SK-N-SH (cell line): ENCODE measurements around the gene ATP6V0A1.

Experiments used
- CTCF ChIP-seq: fragments of 200-600 bp; sonication (generic); IDR thresholded peaks from 2 replicates; pipeline ENCODE4 v1.6.1; 2017; ENCODE audit warnings: antibody characterized with exemption, mild to moderate bottlenecking, moderate library complexity
- ELF1 ChIP-seq: IDR thresholded peaks from 2 replicates; pipeline ENCODE4 v1.4.0; 2012
- JUND ChIP-seq: IDR thresholded peaks from 2 replicates; pipeline ENCODE4 v1.4.0; 2012
- POLR2AphosphoS5 ChIP-seq: IDR thresholded peaks from 2 replicates; pipeline ENCODE4 v1.6.1; 2012; ENCODE audit warnings: low read depth, low read length
- RFX5 ChIP-seq: IDR thresholded peaks from 2 replicates; pipeline ENCODE4 v1.6.1; 2012; ENCODE audit warnings: mild to moderate bottlenecking, improper control_type of control experiment, low read length
- SMC3 ChIP-seq: IDR thresholded peaks from 2 replicates; pipeline ENCODE4 v1.6.1; 2012; ENCODE audit warnings: low read depth, low read length, improper control_type of control experiment
- YY1 ChIP-seq: IDR thresholded peaks from 2 replicates; pipeline ENCODE4 v1.4.0; 2012; ENCODE audit warnings: low read depth, mild to moderate bottlenecking

GRCh38 chr17:42475835-42476234 lies 17.2 kb downstream of the ATP6V0A1 start:
- TF ChIP-seq RFX5: no peak
- TF ChIP-seq JUND: no peak
- no peak for TF ChIP-seq POLR2AphosphoS5
- no peak for TF ChIP-seq CTCF
- no peak for TF ChIP-seq SMC3
- TF ChIP-seq YY1: no peak
- no peak for TF ChIP-seq ELF1
